GM12872 (cell line): Measurements from ENCODE around the gene RAE1.

Source experiments
- TF ChIP-seq, protein P1 (sequence below): IDR thresholded peaks from 3 replicates; pipeline ENCODE4 v1.5.1; 2011; ENCODE audit warnings: low read depth, mild to moderate bottlenecking, low read length, moderate library complexity; ENCODE audit not compliant: insufficient read depth

Gene RAE1

GRCh38 chr20:57370316-57370715 lies 19.3 kb downstream of the RAE1 start:
- TF ChIP-seq, protein P1, sequence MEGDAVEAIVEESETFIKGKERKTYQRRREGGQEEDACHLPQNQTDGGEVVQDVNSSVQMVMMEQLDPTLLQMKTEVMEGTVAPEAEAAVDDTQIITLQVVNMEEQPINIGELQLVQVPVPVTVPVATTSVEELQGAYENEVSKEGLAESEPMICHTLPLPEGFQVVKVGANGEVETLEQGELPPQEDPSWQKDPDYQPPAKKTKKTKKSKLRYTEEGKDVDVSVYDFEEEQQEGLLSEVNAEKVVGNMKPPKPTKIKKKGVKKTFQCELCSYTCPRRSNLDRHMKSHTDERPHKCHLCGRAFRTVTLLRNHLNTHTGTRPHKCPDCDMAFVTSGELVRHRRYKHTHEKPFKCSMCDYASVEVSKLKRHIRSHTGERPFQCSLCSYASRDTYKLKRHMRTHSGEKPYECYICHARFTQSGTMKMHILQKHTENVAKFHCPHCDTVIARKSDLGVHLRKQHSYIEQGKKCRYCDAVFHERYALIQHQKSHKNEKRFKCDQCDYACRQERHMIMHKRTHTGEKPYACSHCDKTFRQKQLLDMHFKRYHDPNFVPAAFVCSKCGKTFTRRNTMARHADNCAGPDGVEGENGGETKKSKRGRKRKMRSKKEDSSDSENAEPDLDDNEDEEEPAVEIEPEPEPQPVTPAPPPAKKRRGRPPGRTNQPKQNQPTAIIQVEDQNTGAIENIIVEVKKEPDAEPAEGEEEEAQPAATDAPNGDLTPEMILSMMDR, result no peak

GRCh38 chr20:57371363-57371762 lies 20.3 kb downstream of the RAE1 start:
- TF ChIP-seq, protein P1, result no peak

GRCh38 chr20:57372157-57372556 lies 21.1 kb downstream of the RAE1 start:
- TF ChIP-seq, protein P1, result no peak

- TF ChIP-seq, protein P1, result no peak
Observed at GRCh38 chr20:57372581-57373350, 21.7 kb downstream of the RAE1 start.

DNA sequence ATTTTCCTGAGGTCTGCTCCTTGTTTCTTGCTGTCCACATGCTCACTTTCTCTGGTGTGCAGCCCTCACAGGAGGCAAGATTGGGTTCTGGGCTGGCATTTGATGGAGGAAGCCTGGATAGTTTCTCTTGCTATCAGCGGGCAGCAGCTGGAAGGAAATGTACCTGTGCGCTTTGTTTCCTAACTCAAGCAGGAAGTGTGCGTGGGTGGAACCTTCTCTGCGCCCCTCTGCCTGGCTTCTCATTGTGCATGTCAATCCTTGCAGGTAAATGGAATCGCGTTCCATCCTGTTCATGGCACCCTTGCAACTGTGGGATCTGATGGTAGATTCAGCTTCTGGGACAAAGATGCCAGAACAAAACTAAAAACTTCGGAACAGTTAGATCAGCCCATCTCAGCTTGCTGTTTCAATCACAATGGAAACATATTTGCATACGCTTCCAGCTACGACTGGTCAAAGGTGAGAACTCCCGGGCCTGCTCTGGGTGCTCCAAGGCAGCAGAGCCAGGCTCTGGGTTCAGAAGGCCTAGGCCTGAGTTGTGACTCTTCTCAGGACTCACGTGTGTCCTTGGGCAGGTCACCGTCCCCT lies 23.4 kb downstream of the RAE1 start:
- TF ChIP-seq, protein P1, result no peak

DNA sequence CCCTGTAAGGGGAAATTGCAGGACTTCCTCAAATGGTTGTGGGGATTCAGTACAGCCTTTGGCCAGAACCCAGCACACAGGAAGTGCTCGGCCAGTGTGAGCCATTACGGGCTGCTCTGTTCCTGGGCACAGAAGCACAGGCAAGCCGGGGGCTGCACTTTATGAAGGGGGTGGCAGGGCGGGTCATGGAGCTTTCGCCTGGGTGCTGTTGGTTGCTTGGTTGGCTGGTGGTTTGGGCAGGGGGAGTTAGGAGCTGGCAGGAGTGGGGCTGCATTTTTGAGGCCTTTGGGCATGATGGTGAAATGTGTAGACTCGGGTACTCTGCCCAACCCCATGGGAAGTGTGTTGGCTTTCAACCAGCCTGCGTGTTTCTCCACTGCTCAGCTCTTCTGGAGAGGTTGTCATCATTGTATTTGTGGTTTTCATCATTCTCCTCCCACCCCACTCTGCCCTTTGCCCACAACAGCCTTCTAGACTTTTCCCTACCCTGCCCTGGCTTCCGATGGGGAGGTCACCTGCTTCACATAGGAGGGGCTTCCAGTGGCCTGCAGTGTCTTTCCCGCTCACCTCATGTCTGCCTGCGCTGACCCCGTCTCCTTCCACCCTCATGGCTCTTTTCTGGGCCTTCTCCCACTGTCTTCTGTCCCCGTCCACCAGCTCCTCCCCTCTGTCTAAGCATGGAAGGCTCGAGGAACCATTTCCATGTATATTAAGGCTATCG lies 24.0 kb downstream of the RAE1 start:
- TF ChIP-seq, protein P1, result no peak

DNA sequence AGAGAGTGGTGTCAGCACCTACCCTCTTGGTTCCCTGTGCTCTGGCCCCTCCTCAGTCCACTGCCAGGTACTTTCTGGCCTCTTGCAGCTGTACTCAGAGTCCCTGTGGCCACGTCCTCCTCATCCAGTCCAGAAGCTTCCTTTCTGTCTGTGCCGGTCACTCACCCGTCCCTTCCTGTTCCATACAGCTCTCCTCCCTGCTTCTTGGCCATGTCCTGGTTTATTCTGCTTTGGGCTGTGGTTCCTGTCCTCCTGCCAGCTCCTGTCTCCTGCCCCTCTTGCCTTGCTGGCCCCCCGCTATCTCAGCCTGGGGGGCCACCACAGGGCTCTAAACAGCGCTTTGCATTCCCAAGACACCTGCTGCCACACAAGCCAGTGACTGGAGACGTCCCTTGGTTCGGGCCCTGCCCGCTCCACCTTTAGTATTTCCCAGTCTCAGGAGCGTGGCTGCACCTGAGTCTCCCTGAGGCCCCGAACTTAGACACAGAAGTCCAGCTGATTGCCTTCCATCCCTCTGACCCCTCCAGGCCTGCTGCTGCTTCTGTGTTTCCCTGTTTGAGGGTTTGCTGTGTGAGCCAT lies 24.7 kb downstream of the RAE1 start:
- TF ChIP-seq, protein P1, result no peak
